ENCODE results near the gene SLIT3.

The SLIT3 gene

DNA sequence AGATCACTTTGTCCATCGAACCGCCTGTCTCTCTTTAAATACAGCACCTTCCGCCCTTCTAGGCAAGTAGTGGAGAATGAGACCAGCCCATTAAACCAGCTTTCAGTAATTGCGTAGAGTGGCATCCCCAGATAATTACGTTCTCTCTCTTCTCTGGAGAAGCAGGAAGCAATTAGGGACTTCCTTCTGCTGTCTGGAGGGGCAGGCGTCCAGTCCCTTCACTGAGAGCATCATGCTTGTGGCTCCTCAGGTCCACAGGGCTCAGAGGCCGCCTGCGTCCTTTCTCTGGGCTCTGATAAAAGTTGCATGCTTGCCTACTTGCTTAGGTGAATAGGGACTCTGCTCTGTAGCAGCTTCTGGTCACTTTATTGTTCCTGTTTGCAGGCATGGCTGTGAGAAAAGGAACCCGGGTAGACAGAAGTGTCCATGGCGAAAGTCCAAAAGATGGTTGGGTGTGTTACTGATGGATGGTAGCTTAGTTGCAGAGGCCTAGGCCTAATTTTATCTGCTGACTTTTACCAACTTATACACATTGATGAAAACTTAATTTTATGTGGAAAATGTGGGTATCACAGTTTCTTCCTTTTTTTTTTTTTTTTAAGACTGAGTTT, 422.7 kb downstream of the SLIT3 start:
- no peak for ATAC-seq
- TF ChIP-seq TCF4 (CRISPR knock-in tag; IDR thresholded peaks at IDR 0.05; ENCODE audit: borderline replicate concordance) (no peak), BACH2 (CRISPR knock-in tag; IDR thresholded peaks at IDR 0.05; ENCODE audit: borderline replicate concordance) (no peak), PPARA (CRISPR knock-in tag; IDR thresholded peaks at IDR 0.05; ENCODE audit: borderline replicate concordance) (no peak), SNAI2 (CRISPR knock-in tag; IDR thresholded peaks at IDR 0.05) (no peak)

DNA sequence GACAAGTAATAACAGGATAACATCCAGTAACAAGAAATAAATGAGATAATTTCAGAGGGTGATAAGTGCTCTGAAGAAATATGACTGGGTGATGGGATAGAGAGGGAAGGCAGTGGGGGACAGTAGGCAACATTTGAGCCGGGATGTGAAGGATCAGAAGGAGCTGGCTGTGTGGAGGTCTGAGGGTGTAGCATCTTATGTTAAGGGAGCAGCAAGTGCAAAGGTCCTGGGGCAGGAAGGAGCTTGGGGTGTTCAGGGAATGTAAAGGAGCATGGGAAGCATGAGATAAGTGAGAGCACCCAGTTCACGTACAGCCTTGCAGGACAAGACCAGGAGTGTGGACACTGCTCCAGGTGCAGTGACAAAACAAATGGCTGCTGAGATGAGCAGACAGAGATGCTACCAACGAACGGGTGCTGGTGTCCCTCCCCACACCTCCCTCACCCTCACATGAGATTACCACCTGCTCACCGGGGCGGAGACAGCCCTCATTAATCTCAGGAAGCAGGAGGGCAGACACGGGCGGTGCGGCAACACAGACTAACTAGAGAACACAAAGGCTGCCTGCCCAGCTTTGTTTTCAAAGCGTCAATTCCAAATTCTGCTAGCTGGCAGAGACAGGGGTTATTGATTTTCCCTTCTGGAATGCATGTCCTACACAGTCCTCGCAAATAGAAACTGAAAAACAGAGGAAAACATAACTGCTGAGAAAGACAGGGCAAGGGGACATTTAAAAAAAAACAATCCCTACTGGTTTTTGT, 423.6 kb downstream of the SLIT3 start:
- ATAC-seq, result no peak
- TF ChIP-seq SNAI2 (CRISPR knock-in tag; IDR thresholded peaks at IDR 0.05), result no peak
- no peak for TF ChIP-seq TCF4 (CRISPR knock-in tag; IDR thresholded peaks at IDR 0.05; ENCODE audit: borderline replicate concordance)
- no peak for TF ChIP-seq TOX (CRISPR knock-in tag; IDR thresholded peaks at IDR 0.05; ENCODE audit: borderline replicate concordance)
- TF ChIP-seq ZC3H10 (CRISPR knock-in tag; IDR thresholded peaks at IDR 0.05), result no peak
- no peak for TF ChIP-seq PPARA (CRISPR knock-in tag; IDR thresholded peaks at IDR 0.05; ENCODE audit: borderline replicate concordance)
- no peak for TF ChIP-seq ESRRG (CRISPR knock-in tag; IDR thresholded peaks at IDR 0.05)
- no peak for TF ChIP-seq ISL1 (CRISPR knock-in tag; IDR thresholded peaks at IDR 0.05)
- TF ChIP-seq ZNF8 (CRISPR knock-in tag; IDR thresholded peaks at IDR 0.05), result no peak
- TF ChIP-seq GLIS3 (CRISPR knock-in tag; IDR thresholded peaks at IDR 0.05), result no peak
- no peak for TF ChIP-seq CSDC2 (CRISPR knock-in tag; IDR thresholded peaks at IDR 0.05)
- no peak for TF ChIP-seq ZFP30 (CRISPR knock-in tag; IDR thresholded peaks at IDR 0.05)
- TF ChIP-seq ZFP3 (CRISPR knock-in tag; IDR thresholded peaks at IDR 0.05), result no peak
- TF ChIP-seq, protein P1, sequence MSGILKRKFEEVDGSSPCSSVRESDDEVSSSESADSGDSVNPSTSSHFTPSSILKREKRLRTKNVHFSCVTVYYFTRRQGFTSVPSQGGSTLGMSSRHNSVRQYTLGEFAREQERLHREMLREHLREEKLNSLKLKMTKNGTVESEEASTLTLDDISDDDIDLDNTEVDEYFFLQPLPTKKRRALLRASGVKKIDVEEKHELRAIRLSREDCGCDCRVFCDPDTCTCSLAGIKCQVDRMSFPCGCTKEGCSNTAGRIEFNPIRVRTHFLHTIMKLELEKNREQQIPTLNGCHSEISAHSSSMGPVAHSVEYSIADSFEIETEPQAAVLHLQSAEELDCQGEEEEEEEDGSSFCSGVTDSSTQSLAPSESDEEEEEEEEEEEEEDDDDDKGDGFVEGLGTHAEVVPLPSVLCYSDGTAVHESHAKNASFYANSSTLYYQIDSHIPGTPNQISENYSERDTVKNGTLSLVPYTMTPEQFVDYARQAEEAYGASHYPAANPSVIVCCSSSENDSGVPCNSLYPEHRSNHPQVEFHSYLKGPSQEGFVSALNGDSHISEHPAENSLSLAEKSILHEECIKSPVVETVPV (CRISPR knock-in tag; IDR thresholded peaks at IDR 0.05), result no peak
- TF ChIP-seq, protein P2, sequence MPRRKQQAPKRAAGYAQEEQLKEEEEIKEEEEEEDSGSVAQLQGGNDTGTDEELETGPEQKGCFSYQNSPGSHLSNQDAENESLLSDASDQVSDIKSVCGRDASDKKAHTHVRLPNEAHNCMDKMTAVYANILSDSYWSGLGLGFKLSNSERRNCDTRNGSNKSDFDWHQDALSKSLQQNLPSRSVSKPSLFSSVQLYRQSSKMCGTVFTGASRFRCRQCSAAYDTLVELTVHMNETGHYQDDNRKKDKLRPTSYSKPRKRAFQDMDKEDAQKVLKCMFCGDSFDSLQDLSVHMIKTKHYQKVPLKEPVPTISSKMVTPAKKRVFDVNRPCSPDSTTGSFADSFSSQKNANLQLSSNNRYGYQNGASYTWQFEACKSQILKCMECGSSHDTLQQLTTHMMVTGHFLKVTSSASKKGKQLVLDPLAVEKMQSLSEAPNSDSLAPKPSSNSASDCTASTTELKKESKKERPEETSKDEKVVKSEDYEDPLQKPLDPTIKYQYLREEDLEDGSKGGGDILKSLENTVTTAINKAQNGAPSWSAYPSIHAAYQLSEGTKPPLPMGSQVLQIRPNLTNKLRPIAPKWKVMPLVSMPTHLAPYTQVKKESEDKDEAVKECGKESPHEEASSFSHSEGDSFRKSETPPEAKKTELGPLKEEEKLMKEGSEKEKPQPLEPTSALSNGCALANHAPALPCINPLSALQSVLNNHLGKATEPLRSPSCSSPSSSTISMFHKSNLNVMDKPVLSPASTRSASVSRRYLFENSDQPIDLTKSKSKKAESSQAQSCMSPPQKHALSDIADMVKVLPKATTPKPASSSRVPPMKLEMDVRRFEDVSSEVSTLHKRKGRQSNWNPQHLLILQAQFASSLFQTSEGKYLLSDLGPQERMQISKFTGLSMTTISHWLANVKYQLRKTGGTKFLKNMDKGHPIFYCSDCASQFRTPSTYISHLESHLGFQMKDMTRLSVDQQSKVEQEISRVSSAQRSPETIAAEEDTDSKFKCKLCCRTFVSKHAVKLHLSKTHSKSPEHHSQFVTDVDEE (CRISPR knock-in tag; IDR thresholded peaks at IDR 0.05), result no peak
- no peak for TF ChIP-seq ZNF70 (CRISPR knock-in tag; IDR thresholded peaks at IDR 0.05)
- no peak for TF ChIP-seq OSR1 (CRISPR knock-in tag; IDR thresholded peaks at IDR 0.05)

DNA sequence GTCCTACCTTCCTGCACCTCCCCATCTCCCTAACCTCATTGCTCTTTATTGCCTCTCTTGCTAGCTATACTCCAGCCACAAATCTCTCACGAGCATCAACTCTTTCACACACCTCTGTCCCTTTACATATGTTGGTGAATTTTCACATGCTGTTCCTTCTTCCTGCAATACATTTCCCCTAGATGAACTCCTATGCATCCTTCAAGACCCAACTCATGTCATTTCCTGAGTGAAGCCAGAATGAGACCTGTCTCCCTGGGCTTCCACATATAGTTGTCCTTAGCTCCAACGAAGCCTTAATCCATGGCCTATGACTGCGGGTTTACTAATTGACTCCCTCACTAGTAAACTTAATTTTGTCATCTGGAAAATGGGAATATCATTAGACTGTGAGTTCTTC, 424.5 kb downstream of the SLIT3 start:
- ATAC-seq, result no peak
- TF ChIP-seq PPARA (CRISPR knock-in tag; IDR thresholded peaks at IDR 0.05; ENCODE audit: borderline replicate concordance), result no peak
- no peak for TF ChIP-seq TCF4 (CRISPR knock-in tag; IDR thresholded peaks at IDR 0.05; ENCODE audit: borderline replicate concordance)
- TF ChIP-seq, protein P3, sequence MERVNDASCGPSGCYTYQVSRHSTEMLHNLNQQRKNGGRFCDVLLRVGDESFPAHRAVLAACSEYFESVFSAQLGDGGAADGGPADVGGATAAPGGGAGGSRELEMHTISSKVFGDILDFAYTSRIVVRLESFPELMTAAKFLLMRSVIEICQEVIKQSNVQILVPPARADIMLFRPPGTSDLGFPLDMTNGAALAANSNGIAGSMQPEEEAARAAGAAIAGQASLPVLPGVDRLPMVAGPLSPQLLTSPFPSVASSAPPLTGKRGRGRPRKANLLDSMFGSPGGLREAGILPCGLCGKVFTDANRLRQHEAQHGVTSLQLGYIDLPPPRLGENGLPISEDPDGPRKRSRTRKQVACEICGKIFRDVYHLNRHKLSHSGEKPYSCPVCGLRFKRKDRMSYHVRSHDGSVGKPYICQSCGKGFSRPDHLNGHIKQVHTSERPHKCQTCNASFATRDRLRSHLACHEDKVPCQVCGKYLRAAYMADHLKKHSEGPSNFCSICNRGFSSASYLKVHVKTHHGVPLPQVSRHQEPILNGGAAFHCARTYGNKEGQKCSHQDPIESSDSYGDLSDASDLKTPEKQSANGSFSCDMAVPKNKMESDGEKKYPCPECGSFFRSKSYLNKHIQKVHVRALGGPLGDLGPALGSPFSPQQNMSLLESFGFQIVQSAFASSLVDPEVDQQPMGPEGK (CRISPR knock-in tag; IDR thresholded peaks at IDR 0.05; ENCODE audit: borderline replicate concordance), result no peak
- peak; percentile 99 for TF ChIP-seq ZFP3 (CRISPR knock-in tag; IDR thresholded peaks at IDR 0.05)

DNA sequence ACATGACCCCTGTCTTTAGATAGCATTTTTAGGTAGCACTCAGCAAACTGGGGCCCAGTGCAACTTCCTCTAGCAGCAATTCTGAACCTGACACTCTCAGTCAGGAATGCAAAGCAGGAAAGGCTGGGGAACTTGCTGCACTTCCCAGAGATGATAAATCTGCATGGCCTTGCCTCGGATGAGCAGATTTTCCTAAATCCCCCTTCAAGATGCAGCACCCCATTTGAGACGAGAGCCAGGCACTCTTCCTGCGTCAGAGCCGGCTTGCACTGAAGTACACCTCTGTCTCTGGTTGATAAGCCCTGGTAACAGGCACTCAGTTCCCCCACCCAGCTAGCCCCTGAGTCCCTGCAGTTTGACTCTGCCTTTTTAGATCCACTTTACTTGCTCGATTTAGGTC, 425.1 kb downstream of the SLIT3 start:
- ATAC-seq, result peak; percentile 79
- TF ChIP-seq ZFP30 (CRISPR knock-in tag; IDR thresholded peaks at IDR 0.05) (no peak), ISL1 (CRISPR knock-in tag; IDR thresholded peaks at IDR 0.05) (peak; percentile 38; the same call in 1 of the 2 replicates)

DNA sequence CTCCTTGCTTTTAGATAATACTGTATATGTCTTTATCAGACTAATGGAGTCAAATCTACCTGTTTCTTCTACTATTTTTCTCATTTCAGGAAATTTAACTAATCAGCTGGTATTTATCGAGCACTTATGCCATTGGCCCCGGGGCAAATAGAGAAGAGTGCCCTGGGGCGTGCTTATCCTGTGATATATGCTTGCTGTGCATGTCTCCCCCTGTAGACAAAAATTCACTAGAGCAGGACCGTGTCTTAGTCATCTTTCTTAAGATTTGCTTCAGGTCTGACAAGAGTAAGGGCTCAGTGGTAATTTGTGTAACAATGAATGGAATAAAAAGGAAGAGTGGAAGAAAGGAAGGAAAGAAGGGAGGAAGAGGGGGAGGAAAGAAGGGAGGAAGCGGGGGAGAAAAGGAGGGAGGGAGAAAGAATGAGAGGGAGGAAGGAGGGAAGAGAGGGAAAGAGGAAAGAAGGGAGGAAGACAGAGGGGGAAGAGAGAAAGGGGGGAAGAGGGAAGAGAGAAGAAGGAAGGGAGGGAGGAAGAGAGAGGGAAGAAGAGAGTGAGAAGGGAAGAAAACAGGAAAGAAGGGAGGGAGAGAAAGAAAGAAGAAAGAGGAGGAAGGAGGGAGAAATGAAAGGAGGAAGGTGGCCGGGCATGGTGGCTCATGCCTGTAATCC, 426.1 kb downstream of the SLIT3 start:
- peak; percentile 85 for ATAC-seq
- TF ChIP-seq, protein P4, sequence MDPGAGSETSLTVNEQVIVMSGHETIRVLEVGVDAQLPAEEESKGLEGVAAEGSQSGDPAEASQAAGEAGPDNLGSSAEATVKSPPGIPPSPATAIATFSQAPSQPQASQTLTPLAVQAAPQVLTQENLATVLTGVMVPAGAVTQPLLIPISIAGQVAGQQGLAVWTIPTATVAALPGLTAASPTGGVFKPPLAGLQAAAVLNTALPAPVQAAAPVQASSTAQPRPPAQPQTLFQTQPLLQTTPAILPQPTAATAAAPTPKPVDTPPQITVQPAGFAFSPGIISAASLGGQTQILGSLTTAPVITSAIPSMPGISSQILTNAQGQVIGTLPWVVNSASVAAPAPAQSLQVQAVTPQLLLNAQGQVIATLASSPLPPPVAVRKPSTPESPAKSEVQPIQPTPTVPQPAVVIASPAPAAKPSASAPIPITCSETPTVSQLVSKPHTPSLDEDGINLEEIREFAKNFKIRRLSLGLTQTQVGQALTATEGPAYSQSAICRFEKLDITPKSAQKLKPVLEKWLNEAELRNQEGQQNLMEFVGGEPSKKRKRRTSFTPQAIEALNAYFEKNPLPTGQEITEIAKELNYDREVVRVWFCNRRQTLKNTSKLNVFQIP (CRISPR knock-in tag; IDR thresholded peaks at IDR 0.05; ENCODE audit: borderline replicate concordance, low read depth), result no peak
- TF ChIP-seq, protein P1 (CRISPR knock-in tag; IDR thresholded peaks at IDR 0.05), result no peak
- TF ChIP-seq TCF4 (CRISPR knock-in tag; IDR thresholded peaks at IDR 0.05; ENCODE audit: borderline replicate concordance) (no peak), ZC3H10 (CRISPR knock-in tag; IDR thresholded peaks at IDR 0.05) (no peak), CSDC2 (CRISPR knock-in tag; IDR thresholded peaks at IDR 0.05) (no peak), GLIS3 (CRISPR knock-in tag; IDR thresholded peaks at IDR 0.05) (no peak), ZFP3 (CRISPR knock-in tag; IDR thresholded peaks at IDR 0.05) (no peak), ZNF8 (CRISPR knock-in tag; IDR thresholded peaks at IDR 0.05) (no peak), RARB (CRISPR knock-in tag; IDR thresholded peaks at IDR 0.05) (no peak), BACH2 (CRISPR knock-in tag; IDR thresholded peaks at IDR 0.05; ENCODE audit: borderline replicate concordance) (no peak)
- TF ChIP-seq, protein P3 (CRISPR knock-in tag; IDR thresholded peaks at IDR 0.05; ENCODE audit: borderline replicate concordance), result no peak

All from SK-N-SH treated with all-trans-retinoic acid at 6 μM for 48 hours (cell line).